GM18909 (cell line): ENCODE results near the gene ZNF532.
A peak's percentile ranks its signal among the peaks of the same experiment; 100 is the strongest.

Source experiments
- ATAC-seq: cut with Tn5 transposase; IDR thresholded peaks from one replicate; pipeline ENCODE4 v1.9.1; 2021; ENCODE audit warnings: mild to moderate bottlenecking; ENCODE audit not compliant: unreplicated experiment, poor library complexity

Gene ZNF532

GRCh38 chr18:58866066-58866772 lies 1.5 kb downstream of the ZNF532 start:
- ATAC-seq, result no peak

- no peak for ATAC-seq
These were observed 2.1 kb downstream of the ZNF532 start for GRCh38 chr18:58866773-58867150.

GRCh38 chr18:58867281-58867961 lies 2.7 kb downstream of the ZNF532 start:
- no peak for ATAC-seq

GRCh38 chr18:58868440-58868839 lies 3.8 kb downstream of the ZNF532 start:
- ATAC-seq, result no peak

GRCh38 chr18:58870130-58870529 lies 5.5 kb downstream of the ZNF532 start:
- no peak for ATAC-seq

- no peak for ATAC-seq
These were observed 5.9 kb downstream of the ZNF532 start for GRCh38 chr18:58870621-58871020.

- ATAC-seq, result no peak
These were observed 7.1 kb downstream of the ZNF532 start for GRCh38 chr18:58871514-58872420.

- ATAC-seq, result no peak
These were observed 14.0 kb downstream of the ZNF532 start for GRCh38 chr18:58878640-58879039.

GRCh38 chr18:58881477-58881876 lies 16.8 kb downstream of the ZNF532 start:
- ATAC-seq, result no peak

- ATAC-seq, result no peak
These were observed 17.4 kb downstream of the ZNF532 start for GRCh38 chr18:58882044-58882443.

- ATAC-seq, result no peak
These were observed 18.0 kb downstream of the ZNF532 start for GRCh38 chr18:58882686-58883085.

GRCh38 chr18:58884680-58885079 lies 20.0 kb downstream of the ZNF532 start:
- no peak for ATAC-seq

GRCh38 chr18:58886431-58886830 lies 21.8 kb downstream of the ZNF532 start:
- ATAC-seq, result no peak

GRCh38 chr18:58886864-58887612 lies 22.4 kb downstream of the ZNF532 start:
- peak; percentile 20 for ATAC-seq

GRCh38 chr18:58887613-58887963 lies 22.9 kb downstream of the ZNF532 start:
- ATAC-seq, result peak; percentile 82

GRCh38 chr18:58891776-58892175 lies 27.1 kb downstream of the ZNF532 start:
- ATAC-seq, result no peak

GRCh38 chr18:58892488-58892887 lies 27.8 kb downstream of the ZNF532 start:
- ATAC-seq, result no peak

- ATAC-seq, result no peak
These were observed 28.9 kb downstream of the ZNF532 start for GRCh38 chr18:58893388-58894099.

GRCh38 chr18:58894930-58895329 lies 30.3 kb downstream of the ZNF532 start:
- no peak for ATAC-seq

- no peak for ATAC-seq
These were observed 30.7 kb downstream of the ZNF532 start for GRCh38 chr18:58895385-58895784.
